ENCODE measurements around the gene BIRC3. TPM values are rescaled to one million over a fixed set of nuclear protein-coding genes. Genes with fewer than 3 reads are reported as not detected.

Gene BIRC3
- total RNA-seq, 6 experiments from 2014 or later, result 1.6 to 106 (median 15.2) TPM

GRCh38 chr11:102320679-102321078, 3.4 kb downstream of the BIRC3 start:
- no peak for ATAC-seq
- Histone ChIP-seq H3K4me1 (peaks cover 0 to 4% (median 0%) of the 10 kb centered on the region in 4 donors), H3K27ac (no peak overlapping the region)

GRCh38 chr11:102322560-102322959, 5.3 kb downstream of the BIRC3 start:
- ATAC-seq, result no peak
- no peak for DNase-seq
- Histone ChIP-seq H3K36me3 (peaks cover 0 to 9% (median 0%) of the 10 kb centered on the region in 4 donors), H3K4me3 (no peak overlapping the region), H3K27ac (no peak overlapping the region), H3K9me3 (no peaks in the 10 kb centered on the region), H3K27me3 (no peaks in the 10 kb centered on the region), H3K4me1 (peaks cover 0 to 4% (median 0%) of the 10 kb centered on the region in 4 donors)
- intact Hi-C loops (cut with DNase I), result no loop called here
- 34% methylated on average over 2 of the region's 2 CpGs for WGBS (ENCODE audit: insufficient coverage, low coverage, low lambda C conversion rate, missing lambda C conversion rate)
- TF ChIP-seq POLR2A (IDR thresholded peaks at IDR 0.05) (no peak), CTCF (IDR thresholded peaks at IDR 0.05) (no peak)

More at GRCh38 chr11:102320679-102321078, 3.4 kb downstream of the BIRC3 start:
- TF ChIP-seq POLR2A (IDR thresholded peaks at IDR 0.05) (no peak), CTCF (IDR thresholded peaks at IDR 0.05) (no peak)
- no peak overlapping the region for H3K4me3 ChIP-seq
- no peaks in the 10 kb centered on the region for H3K36me3 ChIP-seq
- intact Hi-C loops (cut with DNase I), result no loop called here
- DNase-seq, result no peak
- no peaks in the 10 kb centered on the region for H3K9me3 ChIP-seq
- no peaks in the 10 kb centered on the region for H3K27me3 ChIP-seq

GRCh38 chr11:102323542-102324251, 6.4 kb downstream of the BIRC3 start:
- Histone ChIP-seq H3K36me3 (peaks cover 0 to 12% (median 0%) of the 10 kb centered on the region in 4 donors), H3K27ac (no peak overlapping the region), H3K27me3 (no peaks in the 10 kb centered on the region), H3K9me3 (no peaks in the 10 kb centered on the region), H3K4me1 (no peaks in the 10 kb centered on the region), H3K4me3 (no peak overlapping the region)
- ATAC-seq (no peak), DNase-seq (no peak)
- intact Hi-C loops (cut with DNase I), result no loop called here
- 100% methylated on average over 1 of the region's 1 CpG for WGBS (ENCODE audit: insufficient coverage, low coverage, low lambda C conversion rate, missing lambda C conversion rate)
- no peak for TF ChIP-seq POLR2A (IDR thresholded peaks at IDR 0.05)
- no peak for TF ChIP-seq CTCF (IDR thresholded peaks at IDR 0.05)

DNA sequence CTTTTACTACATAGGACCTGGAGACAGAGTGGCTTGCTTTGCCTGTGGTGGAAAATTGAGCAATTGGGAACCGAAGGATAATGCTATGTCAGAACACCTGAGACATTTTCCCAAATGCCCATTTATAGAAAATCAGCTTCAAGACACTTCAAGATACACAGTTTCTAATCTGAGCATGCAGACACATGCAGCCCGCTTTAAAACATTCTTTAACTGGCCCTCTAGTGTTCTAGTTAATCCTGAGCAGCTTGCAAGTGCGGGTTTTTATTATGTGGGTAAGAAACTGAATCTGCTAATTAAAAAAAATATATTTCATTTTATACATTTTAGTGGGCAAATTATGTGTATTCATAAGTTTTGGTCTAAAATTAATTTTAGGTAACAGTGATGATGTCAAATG, 7.8 kb downstream of the BIRC3 start:
- no peaks in the 10 kb centered on the region for H3K4me1 ChIP-seq
- peaks cover 0 to 18% (median 0%) of the 10 kb centered on the region in 4 donors for H3K36me3 ChIP-seq
- H3K9me3 ChIP-seq, result no peaks in the 10 kb centered on the region
- no peak overlapping the region for H3K4me3 ChIP-seq
- no peaks in the 10 kb centered on the region for H3K27me3 ChIP-seq
- intact Hi-C loops (cut with DNase I), result no loop called here
- DNase-seq (no peak), ATAC-seq (peak in 1 of 4 donors; percentile 31)
- no peak overlapping the region for H3K27ac ChIP-seq
- TF ChIP-seq POLR2A (IDR thresholded peaks at IDR 0.05) (no peak), CTCF (IDR thresholded peaks at IDR 0.05) (no peak)
- WGBS (ENCODE audit: insufficient coverage, low coverage, low lambda C conversion rate, missing lambda C conversion rate), result 82% methylated on average over 3 of the region's 3 CpGs

Data from right lobe of liver (tissue), 6 donors.